GM19193 (cell line): ENCODE measurements around the gene TMEM184B.

Experiments
- POLR2A ChIP-seq: IDR thresholded peaks from 4 replicates; pipeline ENCODE4 v1.6.1; 2011; ENCODE audit not compliant: insufficient read depth, insufficient read length; ENCODE audit errors: extremely low read depth

Gene TMEM184B

GRCh38 chr22:38270091-38270992 lies 2.5 kb downstream of the TMEM184B start:
- no peak for TF ChIP-seq POLR2A

GRCh38 chr22:38269466-38269865 lies 3.3 kb downstream of the TMEM184B start:
- TF ChIP-seq POLR2A = no peak

- no peak for TF ChIP-seq POLR2A
These were observed 5.7 kb downstream of the TMEM184B start for GRCh38 chr22:38267086-38267485.

- no peak for TF ChIP-seq POLR2A
These were observed 6.7 kb downstream of the TMEM184B start for GRCh38 chr22:38266120-38266519.

- no peak for TF ChIP-seq POLR2A
These were observed 8.4 kb downstream of the TMEM184B start for GRCh38 chr22:38264322-38264843.

GRCh38 chr22:38262051-38262795 lies 10.6 kb downstream of the TMEM184B start:
- no peak for TF ChIP-seq POLR2A

- TF ChIP-seq POLR2A = no peak
These were observed 11.8 kb downstream of the TMEM184B start for GRCh38 chr22:38260761-38261681.

- TF ChIP-seq POLR2A = no peak
These were observed 13.4 kb downstream of the TMEM184B start for GRCh38 chr22:38259370-38259769.

GRCh38 chr22:38258895-38259294 lies 13.9 kb downstream of the TMEM184B start:
- no peak for TF ChIP-seq POLR2A

GRCh38 chr22:38257650-38258250 lies 15.1 kb downstream of the TMEM184B start:
- TF ChIP-seq POLR2A = no peak

- no peak for TF ChIP-seq POLR2A
These were observed 15.6 kb downstream of the TMEM184B start for GRCh38 chr22:38257181-38257580.

GRCh38 chr22:38255697-38256096 lies 17.1 kb downstream of the TMEM184B start:
- no peak for TF ChIP-seq POLR2A

GRCh38 chr22:38251341-38251692 lies 21.5 kb downstream of the TMEM184B start:
- no peak for TF ChIP-seq POLR2A

- TF ChIP-seq POLR2A = no peak
These were observed 22.0 kb downstream of the TMEM184B start for GRCh38 chr22:38250643-38251340.
